MCF 10A (cell line): Measurements from ENCODE around the gene AVPR1B. TPM values are rescaled to one million over a fixed set of nuclear protein-coding genes. Genes with fewer than 3 reads are reported as not detected.

Experiments
- BruUV-seq: library from RNA; stranded (reverse); fragments of 400-500 nt; replicated peaks from 2 replicates; lab custom pipeline; 2021; lab: Mats Ljungman, UMichigan
- CTCF ChIA-PET: fragments of 300-600 bp; sonication (Branson Sonifier 250); formaldehyde crosslinking; extraction: SDS; loops from one replicate; lab custom pipeline; 2021; ENCODE audit warnings: antibody characterized with exemption, inconsistent platforms; lab: Yijun Ruan, JAX
- POLR2A ChIA-PET: fragments of 300-600, 350-650 bp; sonication (Branson Sonifier 250); formaldehyde crosslinking; extraction: SDS; loops from one replicate; lab custom pipeline; 2020; ENCODE audit warnings: antibody characterized with exemption, inconsistent platforms; lab: Yijun Ruan, JAX
- DNase-seq: peaks from one replicate; pipeline ENCODE4 v3.0.0-alpha.2; 2018; ENCODE audit not compliant: unreplicated experiment
- H3K27ac Mint-ChIP-seq: one replicate; pipeline ENCODE4 v1.8.0; 2022; ENCODE audit warnings: mild to moderate bottlenecking, low read depth, mixed read lengths; ENCODE audit not compliant: unreplicated experiment
- H3K27me3 Mint-ChIP-seq: one replicate; pipeline ENCODE4 v1.8.0; 2022; ENCODE audit warnings: mixed read lengths; ENCODE audit not compliant: insufficient read depth, unreplicated experiment
- H3K36me3 Mint-ChIP-seq: one replicate; pipeline ENCODE4 v1.8.0; 2022; ENCODE audit warnings: mild to moderate bottlenecking, moderate library complexity, mixed read lengths; ENCODE audit not compliant: insufficient read depth, unreplicated experiment
- H3K4me1 Mint-ChIP-seq: one replicate; pipeline ENCODE4 v1.8.0; 2022; ENCODE audit warnings: mixed read lengths; ENCODE audit not compliant: insufficient read depth, unreplicated experiment
- H3K4me3 Mint-ChIP-seq: one replicate; pipeline ENCODE4 v1.8.0; 2022; ENCODE audit warnings: mild to moderate bottlenecking, moderate library complexity, mixed read lengths; ENCODE audit not compliant: unreplicated experiment
- H3K9me3 Mint-ChIP-seq: one replicate; pipeline ENCODE4 v1.8.0; 2022; ENCODE audit warnings: mixed read lengths; ENCODE audit not compliant: unreplicated experiment
- intact Hi-C: fragments of 100-400 bp; cut with micrococcal nuclease; formaldehyde crosslinking; loops from 2 replicates; pipeline ENCODE4 v1.14.1; 2022
- total RNA-seq: library from RNA; stranded (reverse); gene quantifications from 2 replicates; pipeline ENCODE4 v1.2.3, GENCODE V29; 2022
- TF ChIP-seq, protein P1 (sequence below): fragments of 200-600 bp; IDR thresholded peaks from one replicate; pipeline ENCODE4 v1.8.0; 2022; ENCODE audit warnings: antibody characterized with exemption, mild to moderate bottlenecking; ENCODE audit not compliant: unreplicated experiment

AVPR1B gene
- total RNA-seq, 1 experiment from 2014 or later = not detected

- H3K36me3 Mint-ChIP-seq = no peaks in the 10 kb centered on the region
- POLR2A ChIA-PET = interaction anchor here (0.6 to 0.9 kb wide), 3 partner anchors 9 to 1436 kb away, joined by 3 to 4 read pairs (median 3); no protein-coding TSS in a partner anchor
Observed at GRCh38 chr1:206143537-206144172, 26.5 kb upstream of the AVPR1B start.

GRCh38 chr1:206142770-206143169 lies 25.6 kb upstream of the AVPR1B start:
- H3K36me3 Mint-ChIP-seq = no peaks in the 10 kb centered on the region
- no TSS peak for BruUV-seq
- DNase-seq = no peak
- no peak overlapping the region for H3K4me3 Mint-ChIP-seq
- POLR2A ChIA-PET = interaction anchor here (0.5 to 0.9 kb wide), 2 partner anchors 9 to 98 kb away, joined by 3 to 4 read pairs; no protein-coding TSS in a partner anchor
- intact Hi-C loops = no loop called here
- H3K4me1 Mint-ChIP-seq = no peaks in the 10 kb centered on the region
- CTCF ChIA-PET = interaction anchor here (1.0 to 1.7 kb wide), 2 partner anchors 8 to 336 kb away, joined by 3 to 7 read pairs; no protein-coding TSS in a partner anchor
- no peaks in the 10 kb centered on the region for H3K9me3 Mint-ChIP-seq
- H3K27ac Mint-ChIP-seq = no peak overlapping the region
- TF ChIP-seq, protein P1, sequence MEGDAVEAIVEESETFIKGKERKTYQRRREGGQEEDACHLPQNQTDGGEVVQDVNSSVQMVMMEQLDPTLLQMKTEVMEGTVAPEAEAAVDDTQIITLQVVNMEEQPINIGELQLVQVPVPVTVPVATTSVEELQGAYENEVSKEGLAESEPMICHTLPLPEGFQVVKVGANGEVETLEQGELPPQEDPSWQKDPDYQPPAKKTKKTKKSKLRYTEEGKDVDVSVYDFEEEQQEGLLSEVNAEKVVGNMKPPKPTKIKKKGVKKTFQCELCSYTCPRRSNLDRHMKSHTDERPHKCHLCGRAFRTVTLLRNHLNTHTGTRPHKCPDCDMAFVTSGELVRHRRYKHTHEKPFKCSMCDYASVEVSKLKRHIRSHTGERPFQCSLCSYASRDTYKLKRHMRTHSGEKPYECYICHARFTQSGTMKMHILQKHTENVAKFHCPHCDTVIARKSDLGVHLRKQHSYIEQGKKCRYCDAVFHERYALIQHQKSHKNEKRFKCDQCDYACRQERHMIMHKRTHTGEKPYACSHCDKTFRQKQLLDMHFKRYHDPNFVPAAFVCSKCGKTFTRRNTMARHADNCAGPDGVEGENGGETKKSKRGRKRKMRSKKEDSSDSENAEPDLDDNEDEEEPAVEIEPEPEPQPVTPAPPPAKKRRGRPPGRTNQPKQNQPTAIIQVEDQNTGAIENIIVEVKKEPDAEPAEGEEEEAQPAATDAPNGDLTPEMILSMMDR = no peak
- peaks cover 89% of the 10 kb centered on the region for H3K27me3 Mint-ChIP-seq

More at GRCh38 chr1:206143537-206144172, 26.5 kb upstream of the AVPR1B start:
- no peak overlapping the region for H3K4me3 Mint-ChIP-seq
- peaks cover 81% of the 10 kb centered on the region for H3K27me3 Mint-ChIP-seq
- intact Hi-C loops = no loop called here
- DNase-seq = no peak
- TF ChIP-seq, protein P1 = no peak
- CTCF ChIA-PET = interaction anchor here (0.9 to 1.7 kb wide), 2 partner anchors 9 to 1425 kb away, joined by 3 to 7 read pairs; no protein-coding TSS in a partner anchor
- H3K9me3 Mint-ChIP-seq = no peaks in the 10 kb centered on the region
- no TSS peak for BruUV-seq
- H3K27ac Mint-ChIP-seq = no peak overlapping the region
- no peaks in the 10 kb centered on the region for H3K4me1 Mint-ChIP-seq

DNA sequence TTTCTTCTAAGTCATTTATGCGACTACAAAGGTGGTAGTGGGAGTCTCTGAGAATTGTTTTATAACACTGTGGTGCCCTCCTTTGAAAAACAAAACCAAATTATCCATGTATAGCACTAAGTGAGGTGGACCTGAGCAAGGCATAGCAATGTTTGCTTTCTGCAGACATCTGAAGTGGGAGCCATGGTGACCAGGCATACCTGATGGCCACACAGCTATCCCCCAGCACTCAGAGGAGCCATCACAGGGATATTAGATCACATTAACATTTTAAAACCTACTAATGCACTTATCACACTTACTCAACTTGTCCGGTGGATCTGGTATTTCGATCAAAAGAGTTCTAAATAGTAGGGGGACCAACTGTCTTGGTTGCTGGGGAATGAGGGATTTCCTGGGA lies 24.8 kb upstream of the AVPR1B start:
- TF ChIP-seq, protein P1 = no peak
- H3K9me3 Mint-ChIP-seq = no peaks in the 10 kb centered on the region
- no peak overlapping the region for H3K27ac Mint-ChIP-seq
- intact Hi-C loops = no loop called here
- no peak overlapping the region for H3K4me3 Mint-ChIP-seq
- CTCF ChIA-PET = interaction anchor here (1.0 kb wide), 1 partner anchor 337 kb away, joined by 3 read pairs; no protein-coding TSS in a partner anchor
- no peaks in the 10 kb centered on the region for H3K36me3 Mint-ChIP-seq
- POLR2A ChIA-PET = interaction anchor here (0.6 to 0.7 kb wide), 2 partner anchors 371 to 1543 kb away, joined by 3 to 4 read pairs; no protein-coding TSS in a partner anchor
- no TSS peak for BruUV-seq
- H3K4me1 Mint-ChIP-seq = no peaks in the 10 kb centered on the region
- peaks cover 88% of the 10 kb centered on the region for H3K27me3 Mint-ChIP-seq
- no peak for DNase-seq

- DNase-seq = no peak
- ChIA-PET POLR2A (interaction anchor here (0.6 kb wide), 1 partner anchor 14 kb away, joined by 3 read pairs; no protein-coding TSS in a partner anchor), CTCF (interaction anchor here (0.7 to 1.0 kb wide), 2 partner anchors 8 to 16 kb away, joined by 3 to 5 read pairs; no protein-coding TSS in a partner anchor)
- intact Hi-C loops = no loop called here
- no TSS peak for BruUV-seq
- Mint-ChIP-seq H3K4me3 (no peak overlapping the region), H3K27me3 (peaks cover 39% of the 10 kb centered on the region), H3K36me3 (no peaks in the 10 kb centered on the region), H3K9me3 (no peaks in the 10 kb centered on the region), H3K4me1 (no peaks in the 10 kb centered on the region), H3K27ac (no peak overlapping the region)
- TF ChIP-seq, protein P1 = no peak
Observed at GRCh38 chr1:206136241-206136640, 19.1 kb upstream of the AVPR1B start.
